ENCODE measurements around the gene MAD1L1. TPM values are rescaled to one million over a fixed set of nuclear protein-coding genes. Genes with fewer than 3 reads are reported as not detected.

The MAD1L1 gene
- total RNA-seq, 1 donor from 2014 or later, result 53.8 TPM

GRCh38 chr7:2029211-2029905 lies 203.4 kb downstream of the MAD1L1 start:
- H3K9me3 Mint-ChIP-seq, result peaks cover 33% of the 10 kb centered on the region
- H3K4me3 Mint-ChIP-seq, result no peak overlapping the region
- H3K36me3 Mint-ChIP-seq (ENCODE audit: low read depth), result peaks cover 47% of the 10 kb centered on the region
- DNase-seq (ENCODE audit: low read depth, low spot score), result no peak
- no peaks in the 10 kb centered on the region for H3K27me3 Mint-ChIP-seq (ENCODE audit: low read depth)
- peaks cover 21% of the 10 kb centered on the region for H3K4me1 Mint-ChIP-seq
- peak overlapping the region; percentile 95 for H3K27ac Mint-ChIP-seq (ENCODE audit: unreplicated experiment)
- TF ChIP-seq CTCF (conservative IDR thresholded peaks at IDR 0.05), result no peak

GRCh38 chr7:2028733-2029132 lies 204.0 kb downstream of the MAD1L1 start:
- Mint-ChIP-seq H3K36me3 (ENCODE audit: low read depth) (peaks cover 51% of the 10 kb centered on the region), H3K27ac (ENCODE audit: unreplicated experiment) (no peak overlapping the region), H3K27me3 (ENCODE audit: low read depth) (no peaks in the 10 kb centered on the region), H3K9me3 (peaks cover 37% of the 10 kb centered on the region), H3K4me1 (peaks cover 20% of the 10 kb centered on the region), H3K4me3 (no peak overlapping the region)
- TF ChIP-seq CTCF (conservative IDR thresholded peaks at IDR 0.05), result no peak
- no peak for DNase-seq (ENCODE audit: low read depth, low spot score)

- no peak overlapping the region for H3K27ac Mint-ChIP-seq (ENCODE audit: unreplicated experiment)
- TF ChIP-seq CTCF (conservative IDR thresholded peaks at IDR 0.05), result no peak
- no peaks in the 10 kb centered on the region for H3K27me3 Mint-ChIP-seq (ENCODE audit: low read depth)
- H3K9me3 Mint-ChIP-seq, result peaks cover 37% of the 10 kb centered on the region
- H3K4me3 Mint-ChIP-seq, result no peak overlapping the region
- H3K36me3 Mint-ChIP-seq (ENCODE audit: low read depth), result peaks cover 47% of the 10 kb centered on the region
- DNase-seq (ENCODE audit: low read depth, low spot score), result no peak
- H3K4me1 Mint-ChIP-seq, result peaks cover 15% of the 10 kb centered on the region
Measured at GRCh38 chr7:2025188-2025587, 207.6 kb downstream of the MAD1L1 start.

- Mint-ChIP-seq H3K4me1 (peaks cover 20% of the 10 kb centered on the region), H3K4me3 (no peak overlapping the region), H3K27ac (ENCODE audit: unreplicated experiment) (no peak overlapping the region), H3K27me3 (ENCODE audit: low read depth) (no peaks in the 10 kb centered on the region), H3K36me3 (ENCODE audit: low read depth) (peaks cover 45% of the 10 kb centered on the region), H3K9me3 (peaks cover 36% of the 10 kb centered on the region)
- no peak for TF ChIP-seq CTCF (conservative IDR thresholded peaks at IDR 0.05)
- no peak for DNase-seq (ENCODE audit: low read depth, low spot score)
Measured at GRCh38 chr7:2024567-2024918, 208.2 kb downstream of the MAD1L1 start.

DNA sequence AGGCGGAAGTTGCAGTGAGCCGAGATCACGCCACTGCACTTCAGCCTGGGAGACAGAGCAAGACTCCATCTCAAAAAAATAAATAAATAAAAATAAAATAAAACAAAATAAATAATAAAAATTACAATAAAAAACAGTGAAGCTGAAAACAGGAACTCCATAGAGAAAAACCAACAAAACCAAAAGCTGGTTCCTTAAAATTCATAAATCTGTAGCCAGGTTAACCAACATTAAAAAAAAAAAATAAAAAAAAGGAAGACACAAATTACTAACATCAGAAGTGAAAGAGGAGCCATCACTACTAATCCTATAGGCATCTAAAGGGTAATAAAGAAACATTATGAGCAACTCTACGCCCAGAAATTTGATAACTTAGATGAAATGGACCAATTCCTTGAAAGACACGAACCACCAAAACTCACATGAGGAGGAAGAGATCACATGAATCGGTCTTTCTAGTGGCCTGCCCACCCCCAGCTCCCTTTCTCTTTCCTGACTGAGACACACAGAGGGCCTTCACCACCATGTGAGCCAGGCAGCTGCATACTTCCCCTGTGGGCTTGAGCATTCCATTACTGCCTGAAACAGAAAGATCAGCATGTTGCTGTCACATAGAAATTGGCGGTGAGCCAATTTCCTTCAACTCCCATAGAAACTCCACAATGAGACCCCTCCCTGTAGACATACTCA lies 208.7 kb downstream of the MAD1L1 start:
- no peak for TF ChIP-seq CTCF (conservative IDR thresholded peaks at IDR 0.05)
- no peak overlapping the region for H3K4me3 Mint-ChIP-seq
- H3K27ac Mint-ChIP-seq (ENCODE audit: unreplicated experiment), result no peak overlapping the region
- peaks cover 21% of the 10 kb centered on the region for H3K4me1 Mint-ChIP-seq
- peaks cover 41% of the 10 kb centered on the region for H3K36me3 Mint-ChIP-seq (ENCODE audit: low read depth)
- DNase-seq (ENCODE audit: low read depth, low spot score), result no peak
- no peaks in the 10 kb centered on the region for H3K27me3 Mint-ChIP-seq (ENCODE audit: low read depth)
- peaks cover 32% of the 10 kb centered on the region for H3K9me3 Mint-ChIP-seq

Data from neural crest cell (in vitro differentiated cells).